ENCODE results near the gene APOL5.
A peak's percentile ranks its signal among the peaks of the same experiment; 100 is the strongest.
"Not testable (repeated sequence)": the region's sequence is repeated elsewhere in the genome, so short reads cannot be mapped to it uniquely, and the experiment has no call there.

APOL5 gene

DNA sequence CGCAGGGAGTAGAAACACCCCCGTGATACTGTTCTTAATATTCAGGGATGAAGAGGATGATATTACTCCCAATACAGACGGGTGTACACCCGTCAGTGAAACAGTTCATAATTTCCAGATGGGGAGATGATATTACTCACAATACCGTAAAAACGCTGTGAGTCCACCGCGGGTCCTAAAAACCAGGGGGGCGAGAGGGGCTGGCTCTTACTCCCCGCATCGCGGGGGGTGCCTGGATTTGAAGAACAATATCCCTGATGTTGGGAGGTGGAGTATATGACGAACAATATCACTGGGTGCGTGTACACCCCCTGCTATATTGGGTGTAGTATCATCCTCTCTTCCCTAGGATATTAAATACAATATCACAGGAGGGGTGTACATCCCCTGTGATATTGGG lies 20.5 kb upstream of the APOL5 start:
- no peak overlapping the region for H3K4me3 Mint-ChIP-seq
- H3K4me1 Mint-ChIP-seq, result no peaks in the 10 kb centered on the region
- no peak overlapping the region for H3K27ac Mint-ChIP-seq
- DNase-seq (peak; percentile 34 to 54), ATAC-seq (peak; percentile 57)
- no peaks in the 10 kb centered on the region for H3K9me3 Mint-ChIP-seq
- no peaks in the 10 kb centered on the region for H3K27me3 Mint-ChIP-seq

DNA sequence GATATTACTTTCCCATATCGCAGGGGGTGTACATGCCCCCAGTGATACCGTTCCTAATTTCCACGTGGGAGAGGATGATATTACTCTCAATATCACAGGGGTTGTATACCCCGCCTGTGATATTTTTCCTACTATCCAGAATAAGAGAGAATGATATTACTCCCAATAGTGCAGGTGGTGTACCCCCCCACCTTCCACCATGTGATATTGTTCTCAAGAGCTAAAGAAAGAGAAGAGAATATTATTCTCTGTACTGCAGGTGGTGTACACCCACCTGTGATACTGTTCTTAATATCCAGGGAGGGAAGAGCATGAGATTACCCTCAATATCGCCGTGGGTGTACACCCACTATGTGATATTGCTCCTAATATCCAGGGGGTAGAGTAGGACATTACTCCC lies 17.8 kb upstream of the APOL5 start:
- not testable (repeated sequence) for DNase-seq, H3K4me1 Mint-ChIP-seq, H3K27me3 Mint-ChIP-seq, H3K4me3 Mint-ChIP-seq, H3K27ac Mint-ChIP-seq, H3K9me3 Mint-ChIP-seq
- ATAC-seq, result peak; percentile 70

DNA sequence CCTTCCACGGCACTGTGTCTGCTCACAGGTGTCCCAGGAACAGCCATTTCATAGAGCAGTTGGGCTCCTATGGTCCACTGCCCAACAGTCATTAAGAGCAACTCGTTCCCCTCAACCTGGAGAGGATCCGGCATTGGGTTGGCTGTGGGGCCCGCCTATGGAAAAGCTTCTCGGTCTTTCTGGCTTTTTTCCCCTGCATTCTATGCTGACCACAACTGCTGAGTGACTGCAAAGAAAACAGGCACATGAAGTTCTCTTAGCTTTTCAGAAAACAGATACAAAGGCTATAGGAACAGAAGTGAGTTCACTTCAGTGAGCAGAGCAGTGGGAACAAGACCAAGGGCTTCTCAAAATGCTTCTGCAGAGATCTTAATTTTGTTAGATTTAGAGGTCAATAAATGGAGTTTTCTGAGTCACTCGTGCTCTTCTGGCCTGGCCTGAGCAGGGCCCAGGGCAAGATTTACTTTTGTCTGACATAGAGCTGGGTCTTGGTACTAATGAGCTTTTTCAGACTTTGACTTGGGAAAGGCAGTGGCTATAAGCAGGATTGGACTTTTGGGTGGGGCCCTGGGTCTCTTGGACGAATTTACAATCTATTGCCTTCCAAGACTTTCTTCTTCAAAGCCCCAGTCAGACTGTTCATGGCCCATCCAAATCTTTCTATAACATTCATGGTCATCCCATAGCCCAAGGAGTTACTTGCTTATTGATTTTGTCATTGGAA lies 13.6 kb upstream of the APOL5 start:
- Mint-ChIP-seq H3K27ac (peak overlapping the region in 1 of 2 donors; percentile 13), H3K4me1 (no peaks in the 10 kb centered on the region), H3K27me3 (no peaks in the 10 kb centered on the region), H3K4me3 (no peak overlapping the region), H3K9me3 (no peaks in the 10 kb centered on the region)
- DNase-seq, result no peak
- no peak for ATAC-seq

DNA sequence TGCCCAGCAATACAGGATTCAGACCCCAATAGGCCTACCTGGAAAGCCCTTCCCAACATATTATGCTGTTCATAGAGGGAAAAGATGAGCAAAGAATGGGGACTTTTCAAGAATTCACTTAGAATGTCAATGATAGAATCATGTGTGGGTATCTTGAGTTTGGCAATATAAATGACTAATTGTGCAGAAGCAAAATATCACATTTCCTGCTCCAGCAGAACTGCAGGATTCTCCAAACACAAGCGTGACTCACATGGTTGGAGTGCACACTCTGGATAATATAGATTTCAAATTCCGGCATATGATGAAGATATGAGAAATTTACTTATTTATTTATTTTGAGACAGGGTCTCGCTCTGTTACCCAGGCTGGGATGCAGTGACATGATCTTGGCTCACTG lies 12.5 kb upstream of the APOL5 start:
- Mint-ChIP-seq H3K4me1 (no peaks in the 10 kb centered on the region), H3K4me3 (no peak overlapping the region), H3K27me3 (no peaks in the 10 kb centered on the region), H3K27ac (no peak overlapping the region), H3K9me3 (no peaks in the 10 kb centered on the region)
- DNase-seq (no peak), ATAC-seq (no peak)

- no peaks in the 10 kb centered on the region for H3K27me3 Mint-ChIP-seq
- ATAC-seq, result no peak
- no peaks in the 10 kb centered on the region for H3K4me1 Mint-ChIP-seq
Measured at GRCh38 chr22:35708453-35708852, 9.2 kb upstream of the APOL5 start.

DNA sequence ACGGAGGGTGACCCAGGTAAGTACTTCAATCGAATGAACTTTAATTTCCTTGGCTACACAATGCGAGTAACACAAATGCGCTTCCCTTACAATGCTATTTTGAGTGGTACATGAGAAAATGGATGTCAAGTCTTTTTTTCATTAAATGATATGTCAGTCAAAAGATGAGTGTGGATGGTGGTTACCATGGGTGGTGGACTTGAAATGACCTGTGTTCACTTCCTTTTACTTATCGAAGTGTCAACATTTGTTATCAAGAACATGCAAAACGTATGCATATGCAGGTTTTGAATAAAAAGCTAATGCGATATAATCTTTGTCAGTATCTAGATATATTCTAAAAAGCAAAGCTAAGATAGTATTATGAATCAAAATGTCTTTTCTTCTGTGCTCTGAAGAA lies 8.8 kb upstream of the APOL5 start:
- no peak for ATAC-seq
- H3K9me3 Mint-ChIP-seq, result peaks cover 10 to 14% of the 10 kb centered on the region in 2 donors

More at GRCh38 chr22:35708453-35708852, 9.2 kb upstream of the APOL5 start:
- Mint-ChIP-seq H3K4me3 (no peak overlapping the region), H3K27ac (no peak overlapping the region), H3K9me3 (peaks cover 9% of the 10 kb centered on the region in 2 donors)
- no peak for DNase-seq

GRCh38 chr22:35711336-35711735 lies 6.3 kb upstream of the APOL5 start:
- Mint-ChIP-seq H3K4me3 (no peak overlapping the region), H3K27me3 (no peaks in the 10 kb centered on the region), H3K4me1 (no peaks in the 10 kb centered on the region), H3K27ac (no peak overlapping the region), H3K9me3 (peaks cover 10 to 14% of the 10 kb centered on the region in 2 donors)
- ATAC-seq, result no peak
- DNase-seq, result no peak

More for the DNA sequence above, 8.8 kb upstream of the APOL5 start:
- no peaks in the 10 kb centered on the region for H3K27me3 Mint-ChIP-seq
- no peak for DNase-seq
- no peak overlapping the region for H3K4me3 Mint-ChIP-seq
- H3K27ac Mint-ChIP-seq, result no peak overlapping the region
- no peaks in the 10 kb centered on the region for H3K4me1 Mint-ChIP-seq

DNA sequence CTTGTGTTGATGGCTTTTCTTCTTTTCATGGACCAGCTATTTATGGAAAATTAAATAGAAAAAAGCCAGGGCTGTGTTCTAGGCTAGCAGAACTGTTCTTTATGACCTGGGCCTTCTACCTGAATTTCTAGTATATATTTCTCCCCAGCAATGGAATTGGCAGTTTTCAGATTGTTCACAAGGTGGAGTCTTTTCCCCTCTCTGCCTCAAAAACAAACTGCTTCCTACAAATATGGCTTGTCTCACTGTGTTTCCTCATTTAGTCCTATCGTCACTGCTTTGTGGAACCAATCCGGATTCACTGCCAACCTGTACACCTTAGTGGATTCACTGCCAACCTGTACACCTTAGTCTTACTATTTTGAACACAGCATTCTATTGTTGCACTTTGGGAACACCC lies 5.0 kb upstream of the APOL5 start:
- ATAC-seq, result no peak
- DNase-seq, result no peak
- Mint-ChIP-seq H3K4me1 (no peaks in the 10 kb centered on the region), H3K27me3 (no peaks in the 10 kb centered on the region), H3K4me3 (no peak overlapping the region), H3K9me3 (peaks cover 10 to 14% of the 10 kb centered on the region in 2 donors), H3K27ac (no peak overlapping the region)

DNA sequence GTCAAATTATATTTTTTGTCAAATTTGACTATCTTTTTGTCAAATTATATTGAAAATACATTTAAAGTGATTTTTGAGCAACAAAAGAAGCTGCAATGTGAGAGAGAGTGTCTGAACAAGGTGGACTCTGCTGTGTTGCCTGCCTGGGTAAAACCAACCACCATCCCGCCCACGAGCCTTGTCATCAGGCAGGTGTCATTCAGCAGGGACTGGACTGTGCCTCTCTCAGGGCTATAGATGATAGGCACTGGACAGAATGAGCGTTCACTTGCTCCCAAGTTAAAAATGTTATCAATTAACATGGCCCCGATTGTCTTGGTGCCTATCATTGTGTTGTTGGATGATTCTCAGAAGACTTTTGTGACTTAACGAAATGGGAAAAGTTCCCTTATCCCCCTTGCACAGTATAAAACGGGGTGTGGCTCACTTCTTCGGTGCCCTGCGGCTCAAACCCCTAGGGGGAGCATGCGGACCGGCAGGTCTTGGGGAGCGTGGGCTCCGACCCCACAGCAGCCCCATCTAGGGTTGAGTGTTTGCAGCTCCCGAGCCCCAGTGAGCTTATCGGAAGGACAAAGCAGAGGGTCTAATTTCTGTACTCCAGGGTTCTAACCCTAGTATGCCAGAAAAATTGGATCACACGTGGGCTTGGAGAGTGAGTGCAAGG lies 1.7 kb downstream of the APOL5 start:
- no peak overlapping the region for H3K4me3 Mint-ChIP-seq
- no peaks in the 10 kb centered on the region for H3K27me3 Mint-ChIP-seq
- DNase-seq (no peak), ATAC-seq (no peak)
- no peaks in the 10 kb centered on the region for H3K4me1 Mint-ChIP-seq
- no peaks in the 10 kb centered on the region for H3K9me3 Mint-ChIP-seq
- no peak overlapping the region for H3K27ac Mint-ChIP-seq

DNA sequence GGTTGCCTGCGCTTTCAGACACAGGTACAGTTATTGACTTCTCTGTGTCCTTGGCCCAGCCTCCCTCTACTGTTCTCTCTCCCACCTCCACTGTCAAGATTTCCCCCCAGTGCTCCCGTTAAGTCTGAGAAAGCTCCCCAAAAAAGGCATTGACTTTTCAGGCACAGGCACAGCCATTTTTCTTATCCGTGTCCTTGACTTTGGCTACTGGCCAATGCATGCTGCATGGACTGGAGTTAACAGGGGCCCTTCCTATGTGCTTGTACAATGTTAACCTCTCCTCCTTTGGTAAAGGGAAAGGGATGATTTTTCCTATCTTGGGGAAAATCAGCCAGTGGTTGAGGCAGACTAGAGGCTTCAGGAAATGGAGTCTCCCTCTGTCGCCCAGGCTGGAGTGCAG lies 4.3 kb downstream of the APOL5 start:
- Mint-ChIP-seq H3K4me3 (no peak overlapping the region), H3K4me1 (no peaks in the 10 kb centered on the region), H3K27ac (no peak overlapping the region), H3K9me3 (no peaks in the 10 kb centered on the region), H3K27me3 (no peaks in the 10 kb centered on the region)
- no peak for DNase-seq
- ATAC-seq, result no peak

DNA sequence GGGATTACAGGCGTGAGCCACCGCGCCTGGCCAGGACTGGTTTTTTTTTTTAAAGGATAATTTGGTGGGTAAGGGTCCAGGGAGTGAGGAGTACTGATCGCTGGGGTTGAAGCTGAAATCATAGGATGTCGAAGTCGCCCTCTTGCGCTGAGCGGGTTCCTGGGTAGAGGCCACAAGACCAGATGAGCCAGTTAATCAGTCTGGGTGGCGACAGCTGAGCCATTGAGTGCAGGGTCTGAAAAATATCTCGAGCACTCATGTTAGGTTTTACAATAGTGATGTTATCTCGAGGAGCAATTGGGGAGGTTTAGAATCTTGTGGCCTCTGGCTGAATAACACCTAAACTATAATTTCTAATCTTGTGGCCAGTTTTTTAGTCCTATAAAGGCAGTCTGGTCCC lies 7.8 kb downstream of the APOL5 start:
- H3K27ac Mint-ChIP-seq, result no peak overlapping the region
- H3K27me3 Mint-ChIP-seq, result no peaks in the 10 kb centered on the region
- no peak for ATAC-seq
- no peaks in the 10 kb centered on the region for H3K4me1 Mint-ChIP-seq
- no peaks in the 10 kb centered on the region for H3K9me3 Mint-ChIP-seq
- no peak for DNase-seq
- no peak overlapping the region for H3K4me3 Mint-ChIP-seq

DNA sequence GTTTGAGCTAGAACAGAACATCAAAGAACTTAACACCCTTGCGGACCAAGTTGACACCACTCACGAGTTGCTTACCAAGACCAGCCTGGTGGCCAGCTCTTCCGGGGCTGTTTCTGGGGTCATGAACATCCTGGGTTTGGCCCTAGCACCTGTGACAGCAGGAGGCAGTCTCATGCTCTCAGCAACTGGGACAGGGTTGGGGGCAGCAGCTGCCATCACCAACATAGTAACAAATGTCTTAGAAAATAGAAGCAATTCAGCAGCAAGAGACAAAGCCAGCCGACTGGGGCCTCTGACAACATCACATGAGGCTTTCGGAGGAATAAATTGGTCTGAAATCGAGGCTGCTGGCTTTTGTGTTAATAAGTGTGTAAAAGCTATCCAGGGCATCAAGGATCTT lies 8.7 kb downstream of the APOL5 start:
- Mint-ChIP-seq H3K4me1 (no peaks in the 10 kb centered on the region), H3K27me3 (no peaks in the 10 kb centered on the region), H3K27ac (no peak overlapping the region), H3K4me3 (no peak overlapping the region), H3K9me3 (no peaks in the 10 kb centered on the region)
- DNase-seq, result no peak
- ATAC-seq, result no peak

DNA sequence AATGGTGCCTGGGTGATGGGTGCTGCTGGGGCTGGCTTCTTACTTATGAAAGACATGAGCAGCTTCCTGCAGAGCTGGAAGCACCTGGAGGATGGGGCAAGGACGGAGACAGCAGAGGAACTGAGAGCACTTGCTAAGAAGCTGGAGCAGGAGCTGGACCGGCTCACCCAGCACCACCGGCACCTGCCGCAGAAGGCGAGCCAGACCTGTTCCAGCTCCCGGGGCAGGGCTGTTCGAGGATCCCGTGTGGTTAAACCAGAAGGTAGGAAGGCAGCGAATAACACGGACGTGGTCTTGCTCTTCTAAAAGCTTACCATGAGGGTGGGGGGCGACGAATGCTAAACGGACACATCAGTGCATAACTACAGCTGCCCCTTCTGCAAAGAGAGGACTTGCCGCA lies 9.3 kb downstream of the APOL5 start:
- Mint-ChIP-seq H3K4me1 (no peaks in the 10 kb centered on the region), H3K27ac (no peak overlapping the region)
- no peak for ATAC-seq

GRCh38 chr22:35727436-35727835 lies 9.8 kb downstream of the APOL5 start:
- Mint-ChIP-seq H3K27ac (no peak overlapping the region), H3K4me3 (no peak overlapping the region), H3K4me1 (no peaks in the 10 kb centered on the region), H3K27me3 (no peaks in the 10 kb centered on the region), H3K9me3 (no peaks in the 10 kb centered on the region)
- ATAC-seq (no peak), DNase-seq (no peak)

More for the DNA sequence above, 9.3 kb downstream of the APOL5 start:
- no peaks in the 10 kb centered on the region for H3K27me3 Mint-ChIP-seq
- H3K4me3 Mint-ChIP-seq, result no peak overlapping the region
- no peaks in the 10 kb centered on the region for H3K9me3 Mint-ChIP-seq
- DNase-seq, result no peak

- no peak overlapping the region for H3K27ac Mint-ChIP-seq
- no peak overlapping the region for H3K4me3 Mint-ChIP-seq
- no peak for DNase-seq
Measured at GRCh38 chr22:35728639-35729308, 11.1 kb downstream of the APOL5 start.

DNA sequence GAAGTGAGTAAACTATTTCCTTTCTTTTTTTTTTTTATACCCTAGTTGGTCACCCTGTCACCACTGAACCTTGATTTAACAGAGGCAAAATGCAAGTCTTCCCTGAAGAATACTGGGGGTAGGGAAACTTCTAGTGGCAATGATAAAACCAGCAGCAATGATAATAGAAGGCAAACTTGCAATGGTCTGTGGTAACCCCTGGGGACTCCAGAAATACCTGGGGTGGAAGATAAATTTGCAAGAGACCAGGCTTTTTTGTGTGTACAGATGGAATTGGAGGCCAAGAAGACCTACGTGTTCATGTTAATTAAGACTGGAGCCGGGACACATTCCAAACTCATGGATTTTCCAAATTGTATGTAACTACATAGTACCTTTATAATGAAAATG lies 11.6 kb downstream of the APOL5 start:
- Mint-ChIP-seq H3K9me3 (no peaks in the 10 kb centered on the region), H3K4me1 (no peaks in the 10 kb centered on the region), H3K4me3 (no peak overlapping the region), H3K27ac (no peak overlapping the region), H3K27me3 (no peaks in the 10 kb centered on the region)
- ATAC-seq (no peak), DNase-seq (no peak)

More at GRCh38 chr22:35728639-35729308, 11.1 kb downstream of the APOL5 start:
- ATAC-seq, result no peak
- H3K27me3 Mint-ChIP-seq, result no peaks in the 10 kb centered on the region
- H3K4me1 Mint-ChIP-seq, result no peaks in the 10 kb centered on the region
- no peaks in the 10 kb centered on the region for H3K9me3 Mint-ChIP-seq

All from stimulated activated naive CD8-positive, alpha-beta T cell treated with anti-CD3 and anti-CD28 coated beads, Interleukin-15, amount 100 ng/mL, for 72 hours (primary cell).